Kidney capillary endothelial cell (primary cell): ENCODE results near the gene KCNIP4.
A peak's percentile ranks its signal among the peaks of the same experiment; 100 is the strongest.
"Not testable (repeated sequence)": the region's sequence is repeated elsewhere in the genome, so short reads cannot be mapped to it uniquely, and the experiment has no call there.

Experiments
- DNase-seq: peaks from one replicate; pipeline ENCODE4 v3.0.0-alpha.2; 2018; ENCODE audit warnings: low spot score

Gene KCNIP4

GRCh38 chr4:21948347-21949072, at the start of gene KCNIP4:
Gene KCNIP4, minus strand, starts transcription at chr4:21948772.
- no peak for DNase-seq

GRCh38 chr4:21996618-21997017, 48.0 kb upstream of the KCNIP4 start:
- not testable (repeated sequence) for DNase-seq

- DNase-seq = no peak
These were observed 43.8 kb upstream of the KCNIP4 start for GRCh38 chr4:21992330-21992729.

GRCh38 chr4:21991562-21991961, 43.0 kb upstream of the KCNIP4 start:
- DNase-seq = no peak

- no peak for DNase-seq
These were observed 42.5 kb upstream of the KCNIP4 start for GRCh38 chr4:21991050-21991449.

- DNase-seq = no peak
These were observed 40.8 kb upstream of the KCNIP4 start for GRCh38 chr4:21989351-21989750.

DNA sequence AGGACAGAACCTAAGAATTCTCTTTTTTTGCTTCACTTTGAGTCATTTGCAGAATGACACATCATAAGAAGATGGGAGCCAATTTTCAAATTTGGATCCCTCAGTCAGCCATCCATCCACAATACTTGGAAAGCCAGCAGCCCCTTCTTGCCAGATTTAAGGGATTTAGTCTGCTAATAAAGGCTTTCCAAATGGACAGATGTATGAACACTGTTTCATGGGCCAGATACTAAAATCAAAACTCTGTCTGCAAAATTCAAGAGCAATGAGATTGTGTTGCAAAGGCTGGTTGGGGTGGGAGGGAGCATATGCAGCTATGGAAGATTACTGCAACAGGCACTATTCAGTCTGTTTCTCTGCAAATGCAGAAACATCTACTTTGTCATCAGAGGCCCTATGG, 37.7 kb upstream of the KCNIP4 start:
- no peak for DNase-seq

DNA sequence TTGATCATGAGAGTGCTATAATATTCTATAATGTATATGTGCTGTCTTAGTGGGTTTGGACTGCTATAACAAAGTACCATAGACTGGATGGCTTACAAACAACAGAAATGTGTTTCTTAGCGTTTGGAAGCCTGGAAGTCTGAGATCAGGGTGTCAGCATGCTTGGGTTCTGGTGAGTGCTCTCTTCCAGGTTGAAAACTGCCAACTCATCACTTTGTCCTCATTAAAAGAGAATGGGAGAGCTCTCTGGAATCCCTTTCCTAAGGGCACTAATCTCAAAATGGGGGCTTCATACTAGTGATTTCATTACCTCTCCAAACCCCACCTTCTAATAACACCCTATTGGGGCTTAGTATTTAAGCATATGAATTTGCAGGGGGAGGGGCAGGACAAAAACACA, 33.5 kb upstream of the KCNIP4 start:
- DNase-seq = no peak

DNA sequence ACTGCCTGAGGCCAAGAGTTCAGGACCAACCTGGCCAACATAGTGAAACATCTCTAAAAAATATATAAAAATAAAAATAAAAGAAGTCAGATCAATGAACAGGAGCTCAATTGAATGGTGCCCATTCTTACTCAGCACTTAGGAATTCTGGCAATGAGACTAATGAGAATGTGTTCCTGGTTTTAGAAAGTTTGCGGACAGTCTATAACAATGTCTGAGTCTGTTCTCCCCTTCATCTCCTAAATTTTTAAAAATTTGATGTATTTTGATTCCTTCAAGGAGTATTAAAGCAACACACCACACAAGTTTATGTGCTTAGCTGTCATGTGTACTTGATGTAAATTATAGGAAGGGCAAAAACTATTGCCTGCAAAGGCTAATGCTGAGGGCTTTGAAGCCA, 30.6 kb upstream of the KCNIP4 start:
- DNase-seq = no peak

DNA sequence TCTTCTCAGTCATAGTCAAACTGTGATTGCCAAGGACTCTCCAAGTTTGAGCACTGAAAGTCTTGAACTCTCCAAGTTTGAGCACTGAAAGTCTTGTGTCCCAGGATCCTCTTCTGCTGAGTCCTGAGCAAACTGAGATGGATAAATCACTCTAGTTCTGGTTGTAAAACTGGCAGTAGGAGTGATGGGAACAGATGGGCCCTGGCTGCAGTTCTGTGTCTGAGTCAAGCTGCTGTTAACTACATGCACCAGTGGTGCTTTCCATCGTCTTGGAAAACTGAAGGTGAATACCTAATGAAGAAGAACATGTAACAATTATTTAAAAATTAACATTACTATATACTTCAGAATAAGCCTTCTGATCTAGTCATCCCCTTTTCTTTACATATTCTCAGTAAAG, 27.6 kb upstream of the KCNIP4 start:
- DNase-seq = no peak

GRCh38 chr4:21973850-21974249, 25.3 kb upstream of the KCNIP4 start:
- DNase-seq = no peak

GRCh38 chr4:21964762-21965319, 16.3 kb upstream of the KCNIP4 start:
- DNase-seq = no peak

DNA sequence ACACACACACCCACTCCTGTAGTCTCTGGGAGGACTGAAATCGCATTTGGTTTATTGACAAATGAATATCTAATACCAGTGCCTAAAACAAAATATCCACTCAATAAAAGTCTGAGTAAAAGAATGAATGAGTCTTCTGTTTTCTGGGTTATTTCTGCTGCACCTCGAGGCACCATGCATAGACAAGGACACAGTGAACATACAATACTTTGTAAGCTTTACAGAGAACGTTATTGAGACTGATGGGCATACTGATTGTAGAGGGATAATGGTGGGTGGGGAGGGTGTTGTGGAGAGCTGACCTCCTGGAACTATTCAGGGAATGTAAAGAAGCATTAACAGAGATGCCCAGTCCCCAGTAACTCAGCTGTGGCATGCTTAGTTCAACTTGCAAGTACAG, 14.1 kb upstream of the KCNIP4 start:
- no peak for DNase-seq

DNA sequence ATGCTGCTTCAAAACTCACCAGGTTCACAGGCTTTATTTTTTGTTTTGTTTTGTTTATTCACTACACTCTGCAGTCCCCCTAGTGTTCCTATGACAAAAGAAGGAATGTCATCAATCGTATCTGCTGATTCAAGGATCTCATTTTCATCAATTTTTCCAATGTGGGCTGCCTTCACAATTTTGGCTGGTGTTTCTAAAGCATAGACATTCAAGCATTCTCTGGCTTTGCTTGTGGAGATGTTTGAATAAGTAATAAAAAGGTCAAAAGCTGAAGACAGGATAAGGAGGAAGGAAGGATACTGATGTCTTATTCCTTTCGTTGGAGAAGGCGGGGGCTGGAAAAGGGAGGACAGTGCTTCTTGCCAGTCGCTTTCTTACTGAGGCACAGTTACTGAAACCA, 12.2 kb upstream of the KCNIP4 start:
- no peak for DNase-seq

DNA sequence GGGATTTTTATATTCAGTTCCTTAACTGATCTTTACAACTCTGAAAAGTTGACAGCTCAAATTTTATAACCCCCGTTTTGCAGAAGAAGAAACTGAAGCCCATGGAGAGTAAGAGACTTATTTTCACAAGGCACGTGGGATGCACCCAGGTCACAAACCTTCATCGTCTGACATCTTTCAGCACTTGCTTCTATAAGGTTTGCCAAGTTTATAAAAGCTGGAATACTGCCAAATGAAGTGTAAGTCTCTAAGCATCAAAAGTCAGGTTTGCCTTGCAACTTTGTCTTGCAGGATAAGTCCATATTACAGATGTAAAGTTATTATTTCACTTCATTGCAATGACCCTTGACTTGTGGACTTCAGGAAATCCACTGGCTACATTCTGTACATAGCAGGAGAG, 6.3 kb upstream of the KCNIP4 start:
- no peak for DNase-seq

GRCh38 chr4:21953653-21954052, 5.1 kb upstream of the KCNIP4 start:
- DNase-seq = no peak

DNA sequence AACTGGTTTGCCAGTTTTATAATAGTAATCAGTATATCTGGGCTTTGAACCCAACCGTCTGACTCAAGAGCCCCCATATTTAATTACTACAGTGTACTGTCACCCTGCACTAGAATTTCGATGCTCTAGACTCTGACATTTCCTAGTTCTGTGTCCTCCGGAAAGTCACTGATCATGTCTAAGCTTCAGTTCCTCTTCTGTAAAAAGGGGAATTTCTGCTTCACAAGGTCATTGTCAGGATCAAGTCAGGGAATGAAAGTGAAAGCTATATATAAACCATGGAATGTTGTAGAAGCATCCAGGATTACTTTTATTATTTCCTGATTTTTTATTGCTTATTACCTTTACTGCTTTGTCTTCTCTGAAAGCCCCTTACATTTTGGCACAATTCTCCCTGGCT, 4.0 kb upstream of the KCNIP4 start:
- DNase-seq = no peak

DNA sequence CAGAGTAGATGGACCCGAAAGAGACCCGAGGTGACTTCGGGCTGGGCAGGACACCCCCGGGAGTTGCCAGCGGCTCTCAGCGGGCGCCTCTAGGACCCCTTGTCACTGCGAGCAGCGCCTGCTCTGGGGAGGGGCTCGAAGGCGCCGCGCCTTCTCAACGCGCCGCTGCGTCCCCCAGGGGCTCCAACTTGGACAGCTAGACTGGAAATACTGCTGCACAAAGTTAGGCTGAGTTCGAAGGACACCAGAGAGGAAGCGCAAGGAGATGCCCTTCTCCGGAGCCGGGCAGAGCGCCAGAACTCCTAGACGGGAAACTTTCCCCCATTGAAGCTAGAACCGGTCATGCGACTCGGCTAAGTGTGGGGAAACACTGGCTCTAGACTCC, 493 bp upstream of the KCNIP4 start:
- DNase-seq = peak; percentile 6

DNA sequence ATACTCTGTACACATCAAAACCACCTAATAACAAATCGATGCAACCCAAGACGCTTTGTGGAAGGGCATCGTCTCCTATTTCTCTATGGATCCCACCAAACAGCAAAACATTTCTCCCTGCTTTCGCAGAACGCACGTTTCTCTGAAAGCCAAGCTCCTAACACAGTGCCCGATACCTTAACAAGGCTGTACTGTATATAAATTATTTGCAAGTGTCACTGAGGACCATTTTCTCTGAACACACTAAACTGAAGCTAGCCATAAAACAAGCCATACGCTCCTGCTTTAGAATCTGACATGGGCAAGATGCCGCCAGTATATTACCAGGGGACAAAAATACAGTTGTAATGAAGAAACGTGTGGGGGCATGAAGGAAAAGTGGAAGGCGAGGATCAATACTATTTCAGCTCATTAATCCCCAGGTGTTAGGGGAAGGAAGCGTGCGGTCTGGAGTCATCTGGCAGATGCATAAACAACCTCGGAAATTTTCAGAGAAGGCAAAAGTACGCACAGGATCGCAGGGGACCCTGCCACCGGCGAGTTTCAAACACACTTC, 703 bp downstream of the KCNIP4 start:
- DNase-seq = no peak

DNA sequence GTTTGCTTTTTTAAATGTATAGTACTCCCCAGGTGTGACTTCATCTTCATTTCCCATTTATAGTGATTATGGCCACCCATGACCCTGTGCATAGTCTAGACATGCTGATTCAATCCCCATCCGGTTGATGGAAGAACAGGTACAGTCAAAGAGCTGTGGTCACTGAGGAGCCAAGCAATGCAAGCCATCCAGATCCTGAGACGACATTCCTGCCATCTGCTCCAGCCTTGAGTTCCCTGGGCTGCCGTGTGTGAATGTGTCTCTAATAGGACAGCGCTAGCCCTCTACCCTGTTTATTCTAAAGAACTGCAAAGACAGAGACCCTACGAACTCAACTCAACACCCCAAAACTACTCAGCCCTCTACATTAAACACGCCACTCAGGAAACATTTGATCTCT, 1.7 kb downstream of the KCNIP4 start:
- DNase-seq = no peak

GRCh38 chr4:21921526-21922180, 26.9 kb downstream of the KCNIP4 start:
- DNase-seq = no peak

- DNase-seq = no peak
These were observed 32.8 kb downstream of the KCNIP4 start for GRCh38 chr4:21915761-21916160.

- peak; percentile 1 for DNase-seq
These were observed 46.7 kb downstream of the KCNIP4 start for GRCh38 chr4:21901831-21902230.
